B cell (primary cell): ENCODE results near the gene UBXN10. TPM values are rescaled to one million over a fixed set of nuclear protein-coding genes. Genes with fewer than 3 reads are reported as not detected.

Source experiments
- ATAC-seq: fragments of 200-7000 bp; cut with Tn5 transposase; one replicate; pipeline ENCODE4 v1.10.0; 2021; ENCODE audit warnings: low read depth, mild to moderate bottlenecking, moderate number of reproducible peaks, moderate library complexity
- CTCF ChIA-PET: fragments of 350-600 bp; sonication (Branson Sonifier 250); formaldehyde crosslinking; loops from one replicate; lab custom pipeline; 2021; ENCODE audit warnings: antibody characterized with exemption, inconsistent platforms; lab: Charles Lee
- POLR2A ChIA-PET: fragments of 350-600 bp; sonication (Branson Sonifier 250); formaldehyde crosslinking; loops from one replicate; lab custom pipeline; 2021; ENCODE audit warnings: antibody characterized with exemption; lab: Charles Lee
- DNase-seq: peaks from one replicate; pipeline ENCODE4 v3.0.0; 2013
- H2AFZ ChIP-seq: 2 replicates; pipeline ENCODE4 v1.6.1; 2012; ENCODE audit warnings: mild to moderate bottlenecking, low read depth, low read length; ENCODE audit not compliant: insufficient read depth, poor library complexity, severe bottlenecking
- H3K27ac ChIP-seq, 2 donors: 1 replicate in 1 of 2; 2 replicates in 1 of 2; pipeline ENCODE4 v1.5.1; 2012 to 2013; ENCODE audit warnings: low read length in 2 of 2, mild to moderate bottlenecking in 2 of 2, moderate library complexity in 1 of 2
- H3K27me3 ChIP-seq, 4 experiments: fragments of 200-600 bp in 1 of 4; sonication (generic) in 1 of 4; replicated peaks in 1 of 4; 1 replicate in 2 of 4; 2 replicates in 2 of 4; pipeline versions ENCODE4 v1.6.1 to v1.7.0; 2013 to 2016; ENCODE audit warnings: low read length in 3 of 4, mild to moderate bottlenecking in 2 of 4, mixed read lengths in 1 of 4, moderate library complexity in 1 of 4; ENCODE audit not compliant: insufficient read depth in 4 of 4, control insufficient read depth in 3 of 4; ENCODE audit errors: control extremely low read depth in 1 of 4
- H3K36me3 ChIP-seq, 2 experiments: replicated peaks in 1 of 2; 1 replicate in 1 of 2; 2 replicates in 1 of 2; pipeline versions ENCODE4 v1.6.1 to v1.7.1; 2013; ENCODE audit warnings: low read length in 1 of 2; ENCODE audit not compliant: insufficient read depth in 2 of 2, control insufficient read depth in 1 of 2; ENCODE audit errors: control extremely low read depth in 1 of 2, extremely low read depth in 1 of 2
- H3K4me1 ChIP-seq, 2 donors: fragments of 200-600 bp in 1 of 2; sonication (generic) in 1 of 2; 1 replicate in 1 of 2; 2 replicates in 1 of 2; pipeline versions ENCODE4 v1.5.1 to v1.6.1; 2013 to 2017; ENCODE audit warnings: low read length in 2 of 2; ENCODE audit not compliant: control insufficient read depth in 2 of 2, insufficient read depth in 2 of 2
- H3K4me2 ChIP-seq: replicated peaks from 2 replicates; pipeline ENCODE3; 2012; ENCODE audit warnings: mild to moderate bottlenecking, low read depth, low read length; ENCODE audit not compliant: poor library complexity, severe bottlenecking
- H3K4me3 ChIP-seq, 5 experiments: fragments of 200-600 bp in 1 of 5; sonication (generic) in 1 of 5; 1 replicate in 3 of 5; 2 replicates in 2 of 5; pipeline versions ENCODE4 v1.5.1 to v1.7.0; 2011 to 2016; ENCODE audit warnings: low read length in 4 of 5, mild to moderate bottlenecking in 4 of 5, low read depth in 2 of 5, control low read depth in 1 of 5, moderate library complexity in 1 of 5; ENCODE audit not compliant: insufficient read depth in 1 of 5; ENCODE audit errors: control extremely low read depth in 1 of 5, extremely low read depth in 1 of 5
- H3K79me2 ChIP-seq: fragments of 200-600 bp; sonication (generic); one replicate; pipeline ENCODE4 v1.6.0; 2016; ENCODE audit warnings: low read length; ENCODE audit not compliant: control insufficient read depth, insufficient read depth
- H3K9ac ChIP-seq: fragments of 200-600 bp; sonication (generic); 2 replicates; pipeline ENCODE4 v1.6.1; 2017; ENCODE audit warnings: mild to moderate bottlenecking, low read length, moderate library complexity
- H3K9me3 ChIP-seq, 3 donors: one replicate each; pipeline versions ENCODE4 v1.6.1 to v1.7.1; 2013; ENCODE audit warnings: low read length in 2 of 3; ENCODE audit not compliant: control insufficient read depth in 2 of 3, insufficient read depth in 1 of 3; ENCODE audit errors: control extremely low read depth in 1 of 3
- H4K20me1 ChIP-seq: 2 replicates; pipeline ENCODE4 v1.6.0; 2012; ENCODE audit warnings: mild to moderate bottlenecking, low read length; ENCODE audit not compliant: insufficient read depth, control insufficient read depth, poor library complexity, severe bottlenecking
- H3K27ac Mint-ChIP-seq: one replicate; pipeline ENCODE4 v1.8.0; 2021; ENCODE audit warnings: mixed read lengths
- H3K27me3 Mint-ChIP-seq: one replicate; pipeline ENCODE4 v1.8.0; 2021; ENCODE audit warnings: mixed read lengths
- H3K4me1 Mint-ChIP-seq: one replicate; pipeline ENCODE4 v1.8.0; 2021; ENCODE audit warnings: mixed read lengths
- H3K4me3 Mint-ChIP-seq: one replicate; pipeline ENCODE4 v1.8.0; 2021; ENCODE audit warnings: mixed read lengths
- H3K9me3 Mint-ChIP-seq: one replicate; pipeline ENCODE4 v1.8.0; 2022; ENCODE audit warnings: mixed read lengths; ENCODE audit not compliant: insufficient read depth
- EZH2 ChIP-seq: IDR thresholded peaks from 2 replicates; pipeline ENCODE4 v1.6.1; 2012; ENCODE audit warnings: borderline replicate concordance, low read depth, mild to moderate bottlenecking, moderate library complexity, low read length; ENCODE audit not compliant: insufficient read depth, poor library complexity, severe bottlenecking
- WGBS: methylation state at CpG from one replicate; pipeline ENCODE4 v1.1.5; 2013; ENCODE audit warnings: missing lambda C conversion rate; ENCODE audit not compliant: insufficient coverage; 5-methylcytosine and 5-hydroxymethylcytosine counted together
- intact Hi-C: fragments of 100-400 bp; cut with micrococcal nuclease; formaldehyde crosslinking; loops from one replicate; pipeline ENCODE4 v1.10.0; 2022
- polyA plus RNA-seq: library from polyadenylated mRNA; depleted of rRNA; stranded (reverse); fragments of >200 nt; gene quantifications from 2 replicates; pipeline ENCODE4 v1.2.3, GENCODE V29; 2012
- total RNA-seq, 2 donors: library from RNA; stranded (reverse); fragments of 120-200 nt in 1 of 2; gene quantifications; 1 replicate in 1 of 2; 2 replicates in 1 of 2; pipeline versions ENCODE4 v1.2.3 to v1.2.4, GENCODE V29; 2013 to 2022
- TF ChIP-seq, protein P1 (sequence below): fragments of 200-600 bp; IDR thresholded peaks from one replicate; pipeline ENCODE4 v1.8.0; 2022; ENCODE audit warnings: antibody characterized with exemption, mild to moderate bottlenecking

UBXN10 gene
- total and polyA plus RNA-seq, 2 donors (not counting 1 experiment from before 2014, with no cell fraction given): 0.07 to 0.25 TPM

DNA sequence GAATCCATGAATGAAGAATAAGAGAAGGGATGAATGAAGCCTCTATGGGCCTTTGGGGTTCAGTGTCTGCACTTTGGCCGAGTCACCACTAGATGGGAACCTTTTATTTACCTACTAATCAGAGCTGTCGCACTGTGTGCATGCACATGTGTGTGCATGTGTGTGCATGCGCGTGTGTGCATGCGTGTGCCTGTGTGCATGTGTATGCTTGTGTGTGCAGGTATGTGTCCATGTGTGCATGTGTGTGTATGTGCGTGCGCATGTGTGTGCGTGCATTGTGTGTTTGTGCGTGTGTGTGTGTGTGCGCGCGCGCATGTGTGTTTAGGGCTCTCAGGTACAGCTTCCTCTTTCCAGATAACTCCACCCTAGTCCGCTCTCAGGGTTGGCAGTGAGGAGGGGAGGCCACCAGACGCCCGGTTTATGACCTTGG is 20.4 kb upstream of the UBXN10 start:
- no peak for ATAC-seq
- Histone ChIP-seq H3K4me2 (no peak overlapping the region), H3K27me3 (peaks cover 0 to 10% (median 0%) of the 10 kb centered on the region in 4 experiments), H3K9me3 (peaks cover 0 to 63% (median 15%) of the 10 kb centered on the region in 3 donors), H3K9ac (no peak overlapping the region), H4K20me1 (no peaks in the 10 kb centered on the region), H3K36me3 (no peaks in the 10 kb centered on the region), H2AFZ (no peak overlapping the region), H3K4me3 (no peak overlapping the region), H3K79me2 (no peaks in the 10 kb centered on the region), H3K27ac (no peak overlapping the region), H3K4me1 (peaks cover 0 to 1% of the 10 kb centered on the region in 2 donors)
- Mint-ChIP-seq H3K4me1 (peaks cover 2% of the 10 kb centered on the region), H3K4me3 (no peak overlapping the region), H3K27me3 (peaks cover 24% of the 10 kb centered on the region), H3K9me3 (peaks cover 22% of the 10 kb centered on the region), H3K27ac (no peak overlapping the region)
- no peak for DNase-seq
- ChIA-PET CTCF (no interaction called here), POLR2A (no interaction called here)
- WGBS: 93% methylated on average over 7 of the region's 16 CpGs
- intact Hi-C loops: no loop called here
- TF ChIP-seq, protein P1, sequence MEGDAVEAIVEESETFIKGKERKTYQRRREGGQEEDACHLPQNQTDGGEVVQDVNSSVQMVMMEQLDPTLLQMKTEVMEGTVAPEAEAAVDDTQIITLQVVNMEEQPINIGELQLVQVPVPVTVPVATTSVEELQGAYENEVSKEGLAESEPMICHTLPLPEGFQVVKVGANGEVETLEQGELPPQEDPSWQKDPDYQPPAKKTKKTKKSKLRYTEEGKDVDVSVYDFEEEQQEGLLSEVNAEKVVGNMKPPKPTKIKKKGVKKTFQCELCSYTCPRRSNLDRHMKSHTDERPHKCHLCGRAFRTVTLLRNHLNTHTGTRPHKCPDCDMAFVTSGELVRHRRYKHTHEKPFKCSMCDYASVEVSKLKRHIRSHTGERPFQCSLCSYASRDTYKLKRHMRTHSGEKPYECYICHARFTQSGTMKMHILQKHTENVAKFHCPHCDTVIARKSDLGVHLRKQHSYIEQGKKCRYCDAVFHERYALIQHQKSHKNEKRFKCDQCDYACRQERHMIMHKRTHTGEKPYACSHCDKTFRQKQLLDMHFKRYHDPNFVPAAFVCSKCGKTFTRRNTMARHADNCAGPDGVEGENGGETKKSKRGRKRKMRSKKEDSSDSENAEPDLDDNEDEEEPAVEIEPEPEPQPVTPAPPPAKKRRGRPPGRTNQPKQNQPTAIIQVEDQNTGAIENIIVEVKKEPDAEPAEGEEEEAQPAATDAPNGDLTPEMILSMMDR: no peak
- TF ChIP-seq EZH2: no peak

DNA sequence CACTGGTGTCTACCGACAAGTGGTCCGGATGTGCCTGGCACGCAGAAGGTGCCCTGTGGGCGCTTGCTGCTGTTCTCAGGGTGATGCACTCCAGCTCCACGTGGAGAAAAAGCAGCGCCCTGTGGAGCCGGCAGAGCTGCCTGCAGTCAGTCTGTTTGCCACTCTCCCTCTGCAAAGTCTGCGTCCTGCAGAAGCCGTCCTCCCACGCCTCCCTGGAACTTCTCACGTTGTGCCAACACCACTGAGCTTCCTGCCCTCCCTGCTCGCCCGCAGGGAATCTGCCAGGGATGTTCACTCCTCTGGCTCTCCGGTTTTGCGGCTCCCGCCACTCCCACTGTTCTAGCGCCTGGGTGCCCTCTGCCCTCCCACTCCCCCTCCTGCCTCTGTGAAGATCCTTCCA is 19.8 kb upstream of the UBXN10 start:
- H3K9me3 Mint-ChIP-seq: peaks cover 19% of the 10 kb centered on the region
- ATAC-seq (no peak), DNase-seq (no peak)
- no peaks in the 10 kb centered on the region for H3K79me2 ChIP-seq
- CTCF ChIA-PET: no interaction called here
- H3K4me2 ChIP-seq: no peak overlapping the region
- H4K20me1 ChIP-seq: no peaks in the 10 kb centered on the region
- POLR2A ChIA-PET: no interaction called here
- peaks cover 5 to 7% of the 10 kb centered on the region in 2 donors for H3K4me1 ChIP-seq
- H3K27me3 Mint-ChIP-seq: peaks cover 24% of the 10 kb centered on the region
- no peak overlapping the region for H3K4me3 Mint-ChIP-seq
- WGBS: 85% methylated on average over 17 of the region's 17 CpGs
- H3K4me3 ChIP-seq: no peak overlapping the region
- H3K27me3 ChIP-seq: peaks cover 0 to 10% (median 0%) of the 10 kb centered on the region in 4 experiments
- TF ChIP-seq, protein P1: no peak
- no peak for TF ChIP-seq EZH2
- peaks cover 0 to 63% (median 10%) of the 10 kb centered on the region in 3 donors for H3K9me3 ChIP-seq
- H3K27ac Mint-ChIP-seq: no peak overlapping the region
- no peaks in the 10 kb centered on the region for H3K36me3 ChIP-seq
- H3K4me1 Mint-ChIP-seq: peaks cover 4% of the 10 kb centered on the region
- no peak overlapping the region for H3K9ac ChIP-seq
- no peak overlapping the region for H2AFZ ChIP-seq
- H3K27ac ChIP-seq: no peak overlapping the region
- intact Hi-C loops: no loop called here
